SJSA1 (cell line): ENCODE measurements around the gene CLPTM1L. TPM values are rescaled to one million over a fixed set of nuclear protein-coding genes. Genes with fewer than 3 reads are reported as not detected.
"Not testable (repeated sequence)": the region's sequence is repeated elsewhere in the genome, so short reads cannot be mapped to it uniquely, and the experiment has no call there.

Source experiments
- DNase-seq, 2 experiments: peaks; one replicate each; pipeline ENCODE4 v3.0.0-alpha.2; 2015 to 2020; ENCODE audit warnings: low spot score in 2 of 2, low read depth in 1 of 2
- H3K27ac ChIP-seq: fragments of 250-450 bp; sonication (Bioruptor Pico); 2 replicates; pipeline ENCODE4 v1.5.1; 2020; ENCODE audit warnings: mild to moderate bottlenecking, moderate library complexity
- H3K27me3 ChIP-seq: fragments of 250-450 bp; sonication (Bioruptor Pico); replicated peaks from 2 replicates; pipeline ENCODE4 v1.5.1; 2020; ENCODE audit warnings: mild to moderate bottlenecking, moderate library complexity
- H3K36me3 ChIP-seq: fragments of 250-450 bp; sonication (Bioruptor Pico); 2 replicates; pipeline ENCODE4 v1.5.1; 2020; ENCODE audit warnings: mild to moderate bottlenecking
- H3K4me1 ChIP-seq: fragments of 250-450 bp; sonication (Bioruptor Pico); replicated peaks from 2 replicates; pipeline ENCODE4 v1.6.1; 2021; ENCODE audit warnings: mild to moderate bottlenecking
- H3K4me3 ChIP-seq: fragments of 250-450 bp; sonication (Bioruptor Pico); 2 replicates; pipeline ENCODE4 v1.5.1; 2020; ENCODE audit warnings: mild to moderate bottlenecking
- H3K9me3 ChIP-seq: fragments of 250-450 bp; sonication (Bioruptor Pico); replicated peaks from 2 replicates; pipeline ENCODE4 v1.5.1; 2020; ENCODE audit warnings: mild to moderate bottlenecking
- total RNA-seq: library from RNA; depleted of rRNA; stranded (reverse); fragments of >200 nt; shearing (Covaris generic); gene quantifications from 2 replicates; pipeline ENCODE4 v1.2.3, GENCODE V29; 2014

CLPTM1L gene
- total RNA-seq, 1 experiment from 2014 or later: 241 TPM

- Histone ChIP-seq H3K27me3 (peaks cover 41% of the 10 kb centered on the region), H3K4me1 (0 out of 2 replicates have a peak, but pooled peaks cover 4% of the 10 kb centered on the region), H3K4me3 (no peak overlapping the region), H3K36me3 (no peaks in the 10 kb centered on the region), H3K9me3 (peaks cover 17% of the 10 kb centered on the region), H3K27ac (no peak overlapping the region)
- no peak for DNase-seq
These were observed 31.2 kb upstream of the CLPTM1L start for GRCh38 chr5:1375871-1376810.

- no peak overlapping the region for H3K27ac ChIP-seq
- DNase-seq: no peak
- H3K4me3 ChIP-seq: no peak overlapping the region
- peaks cover 9% of the 10 kb centered on the region; the same call in 1 of the 2 replicates for H3K9me3 ChIP-seq
- H3K27me3 ChIP-seq: peaks cover 49% of the 10 kb centered on the region
- H3K4me1 ChIP-seq: no peaks in the 10 kb centered on the region
- no peaks in the 10 kb centered on the region for H3K36me3 ChIP-seq
These were observed 29.8 kb upstream of the CLPTM1L start for GRCh38 chr5:1374679-1375055.

GRCh38 chr5:1374030-1374678 is 29.3 kb upstream of the CLPTM1L start:
- Histone ChIP-seq H3K27me3 (peaks cover 50% of the 10 kb centered on the region), H3K27ac (no peak overlapping the region), H3K36me3 (no peaks in the 10 kb centered on the region), H3K4me3 (no peak overlapping the region), H3K4me1 (no peaks in the 10 kb centered on the region), H3K9me3 (peaks cover 8% of the 10 kb centered on the region; the same call in 1 of the 2 replicates)
- DNase-seq: no peak

- H3K36me3 ChIP-seq, H3K4me1 ChIP-seq, H3K27ac ChIP-seq, DNase-seq, H3K9me3 ChIP-seq, H3K4me3 ChIP-seq: not testable (repeated sequence)
- H3K27me3 ChIP-seq: peaks cover 62% of the 10 kb centered on the region
These were observed 27.1 kb upstream of the CLPTM1L start for GRCh38 chr5:1371972-1372342.

- H3K27me3 ChIP-seq: peaks cover 65% of the 10 kb centered on the region
These were observed 26.5 kb upstream of the CLPTM1L start for GRCh38 chr5:1371218-1371971.

GRCh38 chr5:1370006-1370405 is 25.1 kb upstream of the CLPTM1L start:
- no peak for DNase-seq
- no peaks in the 10 kb centered on the region for H3K9me3 ChIP-seq
- no peak overlapping the region for H3K27ac ChIP-seq
- H3K4me3 ChIP-seq: no peak overlapping the region
- H3K4me1 ChIP-seq: no peaks in the 10 kb centered on the region
- H3K36me3 ChIP-seq: no peaks in the 10 kb centered on the region
- H3K27me3 ChIP-seq: peaks cover 64% of the 10 kb centered on the region

More at GRCh38 chr5:1371218-1371971, 26.5 kb upstream of the CLPTM1L start:
- Histone ChIP-seq H3K27ac (no peak overlapping the region), H3K9me3 (no peaks in the 10 kb centered on the region), H3K36me3 (no peaks in the 10 kb centered on the region), H3K4me1 (no peaks in the 10 kb centered on the region), H3K4me3 (no peak overlapping the region)
- no peak for DNase-seq

GRCh38 chr5:1368756-1369155 is 23.9 kb upstream of the CLPTM1L start:
- no peaks in the 10 kb centered on the region for H3K9me3 ChIP-seq
- no peak overlapping the region for H3K27ac ChIP-seq
- no peak for DNase-seq
- H3K4me1 ChIP-seq: no peaks in the 10 kb centered on the region
- peaks cover 69% of the 10 kb centered on the region for H3K27me3 ChIP-seq
- no peak overlapping the region for H3K4me3 ChIP-seq
- no peaks in the 10 kb centered on the region for H3K36me3 ChIP-seq

- DNase-seq: no peak
- no peak overlapping the region for H3K4me3 ChIP-seq
- no peaks in the 10 kb centered on the region for H3K36me3 ChIP-seq
- peaks cover 74% of the 10 kb centered on the region for H3K27me3 ChIP-seq
- no peaks in the 10 kb centered on the region for H3K4me1 ChIP-seq
- no peak overlapping the region for H3K27ac ChIP-seq
- H3K9me3 ChIP-seq: no peaks in the 10 kb centered on the region
These were observed 23.3 kb upstream of the CLPTM1L start for GRCh38 chr5:1368236-1368635.

- Histone ChIP-seq H3K4me1 (no peaks in the 10 kb centered on the region), H3K27me3 (peaks cover 78% of the 10 kb centered on the region), H3K4me3 (no peak overlapping the region), H3K27ac (no peak overlapping the region), H3K36me3 (no peaks in the 10 kb centered on the region), H3K9me3 (no peaks in the 10 kb centered on the region)
- DNase-seq: no peak
These were observed 22.2 kb upstream of the CLPTM1L start for GRCh38 chr5:1367149-1367548.

GRCh38 chr5:1366514-1366913 is 21.6 kb upstream of the CLPTM1L start:
- Histone ChIP-seq H3K36me3 (no peaks in the 10 kb centered on the region), H3K9me3 (no peaks in the 10 kb centered on the region), H3K27ac (no peak overlapping the region), H3K27me3 (peaks cover 80% of the 10 kb centered on the region), H3K4me1 (no peaks in the 10 kb centered on the region), H3K4me3 (no peak overlapping the region)
- no peak for DNase-seq

- DNase-seq: no peak
- Histone ChIP-seq H3K27me3 (peaks cover 83% of the 10 kb centered on the region), H3K4me1 (no peaks in the 10 kb centered on the region), H3K4me3 (no peak overlapping the region), H3K36me3 (no peaks in the 10 kb centered on the region), H3K9me3 (no peaks in the 10 kb centered on the region), H3K27ac (no peak overlapping the region)
These were observed 19.3 kb upstream of the CLPTM1L start for GRCh38 chr5:1364211-1364610.

GRCh38 chr5:1363581-1363980 is 18.7 kb upstream of the CLPTM1L start:
- H3K27me3 ChIP-seq: peaks cover 83% of the 10 kb centered on the region
- H3K4me3 ChIP-seq: no peak overlapping the region
- H3K36me3 ChIP-seq: no peaks in the 10 kb centered on the region
- no peak overlapping the region for H3K27ac ChIP-seq
- DNase-seq: no peak
- no peaks in the 10 kb centered on the region for H3K9me3 ChIP-seq
- no peaks in the 10 kb centered on the region for H3K4me1 ChIP-seq

- Histone ChIP-seq H3K27me3 (peaks cover 85% of the 10 kb centered on the region), H3K36me3 (no peaks in the 10 kb centered on the region), H3K4me1 (no peaks in the 10 kb centered on the region), H3K4me3 (no peak overlapping the region), H3K27ac (no peak overlapping the region), H3K9me3 (no peaks in the 10 kb centered on the region)
- no peak for DNase-seq
These were observed 18.3 kb upstream of the CLPTM1L start for GRCh38 chr5:1363160-1363559.
